SU-DHL-6 (cell line): ENCODE results near the gene CDK12.

Experiments
- EZH2phosphoT487 ChIP-seq: fragments of 200-600 bp; sonication (generic), shearing (Covaris generic); conservative IDR thresholded peaks from 2 replicates; pipeline ENCODE4 v1.6.1; 2018; ENCODE audit warnings: mild to moderate bottlenecking, antibody characterized with exemption, low read length, moderate library complexity, mixed read lengths
- TF ChIP-seq, protein P1 (sequence below): fragments of 200-600 bp; sonication (generic); IDR thresholded peaks from one replicate; pipeline ENCODE4 v1.5.1; 2017; ENCODE audit warnings: antibody characterized with exemption, mild to moderate bottlenecking, low read length, moderate library complexity; ENCODE audit not compliant: insufficient read depth, poor library complexity, severe bottlenecking

GRCh38 chr17:39576187-39576586 is 114.9 kb downstream of the CDK12 start:
- TF ChIP-seq, protein P1, sequence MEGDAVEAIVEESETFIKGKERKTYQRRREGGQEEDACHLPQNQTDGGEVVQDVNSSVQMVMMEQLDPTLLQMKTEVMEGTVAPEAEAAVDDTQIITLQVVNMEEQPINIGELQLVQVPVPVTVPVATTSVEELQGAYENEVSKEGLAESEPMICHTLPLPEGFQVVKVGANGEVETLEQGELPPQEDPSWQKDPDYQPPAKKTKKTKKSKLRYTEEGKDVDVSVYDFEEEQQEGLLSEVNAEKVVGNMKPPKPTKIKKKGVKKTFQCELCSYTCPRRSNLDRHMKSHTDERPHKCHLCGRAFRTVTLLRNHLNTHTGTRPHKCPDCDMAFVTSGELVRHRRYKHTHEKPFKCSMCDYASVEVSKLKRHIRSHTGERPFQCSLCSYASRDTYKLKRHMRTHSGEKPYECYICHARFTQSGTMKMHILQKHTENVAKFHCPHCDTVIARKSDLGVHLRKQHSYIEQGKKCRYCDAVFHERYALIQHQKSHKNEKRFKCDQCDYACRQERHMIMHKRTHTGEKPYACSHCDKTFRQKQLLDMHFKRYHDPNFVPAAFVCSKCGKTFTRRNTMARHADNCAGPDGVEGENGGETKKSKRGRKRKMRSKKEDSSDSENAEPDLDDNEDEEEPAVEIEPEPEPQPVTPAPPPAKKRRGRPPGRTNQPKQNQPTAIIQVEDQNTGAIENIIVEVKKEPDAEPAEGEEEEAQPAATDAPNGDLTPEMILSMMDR = peak; percentile 58
- TF ChIP-seq EZH2phosphoT487 = no peak
